B cell (primary cell): ENCODE data around the gene PPP2R5C.

Experiments
- EZH2 ChIP-seq: IDR thresholded peaks from 2 replicates; pipeline ENCODE4 v1.6.1; 2012; ENCODE audit warnings: borderline replicate concordance, low read depth, mild to moderate bottlenecking, moderate library complexity, low read length; ENCODE audit not compliant: insufficient read depth, poor library complexity, severe bottlenecking
- TF ChIP-seq, protein P1 (sequence below): fragments of 200-600 bp; IDR thresholded peaks from one replicate; pipeline ENCODE4 v1.8.0; 2022; ENCODE audit warnings: antibody characterized with exemption, mild to moderate bottlenecking

DNA sequence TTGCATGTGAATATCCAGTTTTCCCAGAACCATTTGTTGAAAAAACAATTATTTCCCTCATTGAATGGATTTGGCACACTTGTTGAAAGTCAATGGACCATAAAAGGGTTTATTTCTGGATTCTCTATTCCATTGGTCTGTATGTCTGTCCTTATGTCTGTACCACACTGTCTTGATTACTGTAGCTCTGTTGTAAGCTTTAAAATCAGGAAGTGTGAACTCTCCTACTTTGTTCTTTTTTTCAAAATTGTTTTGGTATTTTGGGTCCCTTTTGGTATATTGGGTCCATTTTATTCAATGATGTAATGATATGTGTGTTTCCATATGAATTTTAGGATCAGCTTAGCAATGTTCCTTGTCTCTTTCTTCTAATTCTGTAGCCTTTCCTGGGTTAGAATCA is 64.8 kb downstream of the PPP2R5C start:
- TF ChIP-seq, protein P1, sequence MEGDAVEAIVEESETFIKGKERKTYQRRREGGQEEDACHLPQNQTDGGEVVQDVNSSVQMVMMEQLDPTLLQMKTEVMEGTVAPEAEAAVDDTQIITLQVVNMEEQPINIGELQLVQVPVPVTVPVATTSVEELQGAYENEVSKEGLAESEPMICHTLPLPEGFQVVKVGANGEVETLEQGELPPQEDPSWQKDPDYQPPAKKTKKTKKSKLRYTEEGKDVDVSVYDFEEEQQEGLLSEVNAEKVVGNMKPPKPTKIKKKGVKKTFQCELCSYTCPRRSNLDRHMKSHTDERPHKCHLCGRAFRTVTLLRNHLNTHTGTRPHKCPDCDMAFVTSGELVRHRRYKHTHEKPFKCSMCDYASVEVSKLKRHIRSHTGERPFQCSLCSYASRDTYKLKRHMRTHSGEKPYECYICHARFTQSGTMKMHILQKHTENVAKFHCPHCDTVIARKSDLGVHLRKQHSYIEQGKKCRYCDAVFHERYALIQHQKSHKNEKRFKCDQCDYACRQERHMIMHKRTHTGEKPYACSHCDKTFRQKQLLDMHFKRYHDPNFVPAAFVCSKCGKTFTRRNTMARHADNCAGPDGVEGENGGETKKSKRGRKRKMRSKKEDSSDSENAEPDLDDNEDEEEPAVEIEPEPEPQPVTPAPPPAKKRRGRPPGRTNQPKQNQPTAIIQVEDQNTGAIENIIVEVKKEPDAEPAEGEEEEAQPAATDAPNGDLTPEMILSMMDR: no peak
- TF ChIP-seq EZH2: no peak
